Uterus (tissue), 4 donors: ENCODE measurements around the gene STK32C. TPM values are rescaled to one million over a fixed set of nuclear protein-coding genes. Genes with fewer than 3 reads are reported as not detected.

Experiments
- DNase-seq, 2 donors: peaks; one replicate each; pipeline ENCODE4 v3.0.0-alpha.2; 2019 to 2020
- H3K27ac ChIP-seq, 2 donors: fragments of 200-600 bp; sonication (generic); 1 replicate in 1 of 2; 2 replicates in 1 of 2; pipeline ENCODE4 v1.5.1; 2016 to 2018
- H3K27me3 ChIP-seq, 2 donors: fragments of 200-600 bp; sonication (generic); one replicate each; pipeline ENCODE4 v1.5.1; 2018 to 2019; ENCODE audit warnings: control low read depth in 1 of 2
- H3K36me3 ChIP-seq, 2 donors: fragments of 200-600 bp; sonication (generic); one replicate each; pipeline ENCODE4 v1.5.1; 2019; ENCODE audit warnings: control low read depth in 1 of 2
- H3K4me1 ChIP-seq, 2 donors: fragments of 200-600 bp; sonication (generic); one replicate each; pipeline ENCODE4 v1.5.1; 2018 to 2019; ENCODE audit warnings: control low read depth in 1 of 2
- H3K4me3 ChIP-seq, 2 donors: fragments of 200-600 bp; sonication (generic); 1 replicate in 1 of 2; 2 replicates in 1 of 2; pipeline ENCODE4 v1.5.1; 2018 to 2019; ENCODE audit warnings: mild to moderate bottlenecking in 1 of 2
- H3K9me3 ChIP-seq, 2 donors: fragments of 200-600 bp; sonication (generic); one replicate each; pipeline ENCODE4 v1.5.1; 2019; ENCODE audit warnings: control low read depth in 1 of 2
- POLR2A ChIP-seq, 2 donors: fragments of 450-650 bp; IDR thresholded peaks; one replicate each; pipeline ENCODE4 v1.6.1; 2016; ENCODE audit warnings: antibody characterized with exemption in 2 of 2, mild to moderate bottlenecking in 1 of 2, moderate library complexity in 1 of 2
- intact Hi-C: fragments of 100-400 bp; cut with DNase I; formaldehyde crosslinking; loops from one replicate; pipeline ENCODE4 v1.15.1; 2023; ENCODE audit warnings: low total_unique reads
- total RNA-seq, 4 donors: library from RNA; depleted of rRNA in 3 of 4; stranded (reverse); fragments of >200 nt in 3 of 4; gene quantifications; one replicate each; pipeline versions ENCODE4 v1.1.0 to v1.2.4, GENCODE V29; 2014 to 2023
- TF ChIP-seq, protein P1 (sequence below), 4 experiments: fragments of 200-600 bp in 2 of 4; fragments of 450-650 bp in 2 of 4; sonication (generic) in 2 of 4; IDR thresholded peaks; one replicate each; pipeline ENCODE4 v1.5.1; 2016 to 2019; ENCODE audit warnings: antibody characterized with exemption in 4 of 4, mild to moderate bottlenecking in 2 of 4, moderate library complexity in 1 of 4
- donor health status: DM: yes; HTN: yes; CAD: no.

The STK32C gene
- total RNA-seq, 4 donors from 2014 or later = 0.51 to 17.2 (median 3.2) TPM

DNA sequence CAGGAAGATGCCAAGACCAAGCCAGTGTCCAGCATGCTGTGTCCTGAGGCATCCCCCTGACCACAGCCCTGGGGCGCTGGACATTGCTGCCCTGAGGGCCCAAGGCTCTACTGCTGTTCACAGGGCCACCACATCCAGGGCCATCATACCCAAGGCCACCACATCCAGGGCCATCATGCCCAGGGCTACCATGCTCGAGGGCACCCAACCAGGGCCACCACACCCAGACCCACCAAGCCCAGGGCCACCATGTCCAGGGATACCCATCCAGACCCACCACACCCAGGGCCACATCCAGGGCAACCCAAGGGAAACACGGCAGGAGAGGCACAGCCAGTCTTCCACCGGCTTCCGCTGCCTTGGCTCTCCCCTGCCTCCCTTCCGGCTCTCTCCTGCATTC lies 17.1 kb downstream of the STK32C start:
- Histone ChIP-seq H3K27me3 (no peaks in the 10 kb centered on the region), H3K9me3 (peaks cover 0 to 3% of the 10 kb centered on the region in 2 donors), H3K27ac (no peak overlapping the region), H3K4me3 (no peak overlapping the region), H3K4me1 (peaks cover 0 to 6% of the 10 kb centered on the region in 2 donors), H3K36me3 (no peaks in the 10 kb centered on the region)
- intact Hi-C loops = no loop called here
- TF ChIP-seq, protein P1, sequence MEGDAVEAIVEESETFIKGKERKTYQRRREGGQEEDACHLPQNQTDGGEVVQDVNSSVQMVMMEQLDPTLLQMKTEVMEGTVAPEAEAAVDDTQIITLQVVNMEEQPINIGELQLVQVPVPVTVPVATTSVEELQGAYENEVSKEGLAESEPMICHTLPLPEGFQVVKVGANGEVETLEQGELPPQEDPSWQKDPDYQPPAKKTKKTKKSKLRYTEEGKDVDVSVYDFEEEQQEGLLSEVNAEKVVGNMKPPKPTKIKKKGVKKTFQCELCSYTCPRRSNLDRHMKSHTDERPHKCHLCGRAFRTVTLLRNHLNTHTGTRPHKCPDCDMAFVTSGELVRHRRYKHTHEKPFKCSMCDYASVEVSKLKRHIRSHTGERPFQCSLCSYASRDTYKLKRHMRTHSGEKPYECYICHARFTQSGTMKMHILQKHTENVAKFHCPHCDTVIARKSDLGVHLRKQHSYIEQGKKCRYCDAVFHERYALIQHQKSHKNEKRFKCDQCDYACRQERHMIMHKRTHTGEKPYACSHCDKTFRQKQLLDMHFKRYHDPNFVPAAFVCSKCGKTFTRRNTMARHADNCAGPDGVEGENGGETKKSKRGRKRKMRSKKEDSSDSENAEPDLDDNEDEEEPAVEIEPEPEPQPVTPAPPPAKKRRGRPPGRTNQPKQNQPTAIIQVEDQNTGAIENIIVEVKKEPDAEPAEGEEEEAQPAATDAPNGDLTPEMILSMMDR (IDR thresholded peaks at IDR 0.05) = no peak
- TF ChIP-seq POLR2A (IDR thresholded peaks at IDR 0.05) = no peak
- DNase-seq = no peak

DNA sequence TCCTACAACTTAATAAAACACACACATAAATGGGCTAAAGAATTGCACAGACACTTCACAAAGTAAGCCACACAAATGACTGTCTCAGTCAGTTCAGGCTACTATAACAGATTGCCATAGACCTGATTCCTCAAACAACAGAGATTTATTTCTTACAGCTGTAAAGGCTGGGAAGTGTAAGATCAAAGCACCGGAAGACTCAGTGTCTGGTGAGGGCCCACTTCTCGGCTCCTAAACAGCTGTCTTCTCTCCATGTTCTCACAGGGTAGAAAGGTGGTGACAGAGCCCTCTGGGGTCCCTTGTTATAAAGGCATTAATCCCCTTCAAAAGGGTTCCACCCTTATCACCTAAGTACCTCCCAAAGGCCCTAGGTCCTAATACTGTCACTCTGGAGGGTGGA lies 18.3 kb downstream of the STK32C start:
- Histone ChIP-seq H3K27ac (no peak overlapping the region), H3K4me3 (no peak overlapping the region), H3K27me3 (no peaks in the 10 kb centered on the region), H3K4me1 (peaks cover 0 to 6% of the 10 kb centered on the region in 2 donors), H3K36me3 (no peaks in the 10 kb centered on the region), H3K9me3 (peaks cover 0 to 3% of the 10 kb centered on the region in 2 donors)
- intact Hi-C loops = no loop called here
- DNase-seq = no peak
- TF ChIP-seq POLR2A (IDR thresholded peaks at IDR 0.05) = no peak
- TF ChIP-seq, protein P1 (IDR thresholded peaks at IDR 0.05) = no peak

DNA sequence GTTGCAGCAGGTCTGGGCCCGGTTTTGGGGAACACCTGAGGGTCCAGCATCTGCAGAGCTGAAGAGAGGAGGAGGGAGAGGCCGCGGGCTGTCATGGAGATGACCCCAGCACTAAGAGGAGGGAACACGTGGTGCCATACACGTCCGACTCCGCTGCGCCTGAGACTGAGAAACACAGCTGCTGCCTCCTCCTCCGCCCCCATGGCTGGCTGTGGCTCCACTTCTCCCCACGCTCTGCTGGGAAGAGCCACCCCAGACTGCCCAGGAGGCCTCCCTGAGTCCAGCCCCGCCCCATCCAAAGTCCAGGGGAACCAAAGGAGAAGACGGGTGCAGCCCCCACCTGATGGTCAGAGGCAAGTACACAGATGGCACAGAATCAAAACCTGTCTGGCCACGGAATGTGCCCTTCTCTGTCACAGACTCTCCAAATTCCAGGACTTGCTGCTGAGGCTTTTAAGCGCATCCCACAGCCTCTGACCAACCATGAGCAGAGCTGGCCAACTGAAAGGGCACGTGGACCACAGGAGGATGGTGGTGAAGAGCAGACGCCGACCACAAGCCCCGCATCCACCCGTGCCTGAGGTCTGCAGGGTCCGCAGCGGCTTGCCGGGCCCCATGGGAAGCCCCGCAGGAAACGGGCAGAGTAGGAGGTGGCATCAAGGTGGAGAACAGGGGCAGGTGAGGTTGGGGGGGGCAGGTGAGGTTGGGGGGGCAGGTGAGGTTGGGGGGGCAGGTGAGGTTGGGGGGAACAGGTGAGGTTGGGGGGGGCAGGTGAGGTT lies 24.0 kb downstream of the STK32C start:
- TF ChIP-seq POLR2A (IDR thresholded peaks at IDR 0.05) = no peak
- TF ChIP-seq, protein P1 (IDR thresholded peaks at IDR 0.05) = no peak
- intact Hi-C loops = no loop called here
- Histone ChIP-seq H3K36me3 (no peaks in the 10 kb centered on the region), H3K9me3 (no peaks in the 10 kb centered on the region), H3K4me3 (no peak overlapping the region), H3K4me1 (no peaks in the 10 kb centered on the region), H3K27ac (no peak overlapping the region), H3K27me3 (no peaks in the 10 kb centered on the region)
- DNase-seq = no peak

DNA sequence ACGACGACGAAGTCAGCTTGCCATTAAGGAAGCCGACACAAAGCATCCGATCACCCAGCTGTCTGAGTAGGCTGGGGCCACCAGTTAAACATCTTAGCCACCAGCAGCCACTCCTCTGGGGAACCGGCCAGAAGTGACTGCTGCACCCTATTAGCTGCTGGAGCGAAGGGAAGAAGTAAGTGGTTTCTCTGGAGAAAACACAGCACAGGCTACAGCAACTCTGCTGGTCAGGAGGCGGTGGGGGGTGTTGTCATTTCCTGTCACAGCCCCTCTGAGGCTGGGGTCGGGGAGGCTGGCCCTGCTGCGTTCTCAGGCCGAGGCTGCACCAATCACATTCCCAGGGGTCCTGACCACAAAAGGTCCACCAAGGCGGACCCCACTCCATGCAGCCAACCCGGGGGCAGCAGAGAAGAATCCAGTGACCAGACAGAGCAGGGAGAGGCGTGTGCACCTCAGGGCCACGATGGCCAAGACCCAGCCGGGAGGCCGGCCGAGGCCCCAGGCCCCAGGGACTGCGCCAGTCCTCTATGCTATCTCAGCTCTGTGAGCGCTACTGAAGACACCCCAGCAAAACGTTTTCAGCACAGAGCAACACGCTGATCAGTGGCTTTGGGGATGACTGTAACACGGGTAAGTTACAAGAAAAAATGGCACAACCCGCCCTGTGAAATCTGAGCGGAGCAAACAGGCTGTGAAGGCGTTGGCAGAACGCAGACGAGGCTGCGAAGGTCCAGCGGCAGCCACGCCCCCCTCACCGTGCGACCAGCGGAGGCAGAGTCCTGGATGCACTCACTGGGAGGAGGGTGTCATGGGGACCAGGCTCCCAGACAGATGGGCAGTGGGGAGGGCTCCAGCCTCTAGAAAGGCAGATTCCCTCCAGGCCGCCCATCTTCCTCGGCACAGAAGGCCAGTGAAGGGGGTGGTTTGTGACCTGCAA lies 24.8 kb downstream of the STK32C start:
- intact Hi-C loops = no loop called here
- Histone ChIP-seq H3K4me3 (no peak overlapping the region), H3K27ac (no peak overlapping the region), H3K9me3 (no peaks in the 10 kb centered on the region), H3K4me1 (no peaks in the 10 kb centered on the region), H3K27me3 (no peaks in the 10 kb centered on the region), H3K36me3 (no peaks in the 10 kb centered on the region)
- TF ChIP-seq, protein P1 (IDR thresholded peaks at IDR 0.05) = no peak
- no peak for TF ChIP-seq POLR2A (IDR thresholded peaks at IDR 0.05)
- no peak for DNase-seq
